SU-DHL-6 (cell line): Measurements from ENCODE around the gene WFDC12.

Source experiments
- CTCF ChIP-seq: fragments of 200-600 bp; sonication (generic); IDR thresholded peaks from one replicate; pipeline ENCODE4 v1.5.1; 2017; ENCODE audit warnings: antibody characterized with exemption, mild to moderate bottlenecking, low read length, moderate library complexity; ENCODE audit not compliant: insufficient read depth, poor library complexity, severe bottlenecking
- EZH2phosphoT487 ChIP-seq: fragments of 200-600 bp; sonication (generic), shearing (Covaris generic); conservative IDR thresholded peaks from 2 replicates; pipeline ENCODE4 v1.6.1; 2018; ENCODE audit warnings: mild to moderate bottlenecking, antibody characterized with exemption, low read length, moderate library complexity, mixed read lengths

DNA sequence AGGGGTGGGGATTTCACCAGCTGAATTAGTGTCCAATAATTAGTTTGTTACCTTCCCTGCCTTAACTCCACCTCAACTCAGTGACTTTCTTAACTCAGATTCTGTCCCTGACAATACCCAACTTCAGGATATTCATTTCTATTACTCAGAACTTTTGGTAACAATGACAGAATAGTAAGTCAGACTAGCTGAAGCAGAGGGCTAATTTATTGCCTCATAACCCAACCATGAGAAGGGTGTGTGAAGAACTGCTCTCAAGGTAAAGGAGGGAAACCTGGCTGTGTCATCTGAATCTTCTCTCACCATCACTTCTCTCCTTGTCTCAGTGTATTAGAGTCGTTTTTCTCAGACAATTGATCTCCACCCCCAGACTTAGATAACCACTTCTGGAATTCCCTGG is 49.3 kb upstream of the WFDC12 start:
- TF ChIP-seq CTCF (no peak), EZH2phosphoT487 (no peak)
